Ishikawa (cell line): ENCODE data around the gene NSD2.

ENCODE experiments used
- CEBPB ChIP-seq: IDR thresholded peaks from 2 replicates; pipeline ENCODE4 v1.6.1; 2012
- CREB1 ChIP-seq: IDR thresholded peaks from 2 replicates; pipeline ENCODE4 v1.6.1; 2012; ENCODE audit warnings: low read depth
- EGR1 ChIP-seq: IDR thresholded peaks from 2 replicates; pipeline ENCODE4 v1.6.1; 2012
- EP300 ChIP-seq: IDR thresholded peaks from 2 replicates; pipeline ENCODE4 v1.6.1; 2012; ENCODE audit warnings: borderline replicate concordance
- FOXM1 ChIP-seq: IDR thresholded peaks from 2 replicates; pipeline ENCODE4 v1.6.1; 2012; ENCODE audit warnings: low read depth, borderline replicate concordance
- MAX ChIP-seq: IDR thresholded peaks from 2 replicates; pipeline ENCODE4 v1.6.1; 2012
- NFIC ChIP-seq: IDR thresholded peaks from 2 replicates; pipeline ENCODE4 v1.6.1; 2012
- RAD21 ChIP-seq: IDR thresholded peaks from 2 replicates; pipeline ENCODE4 v1.6.1; 2012; ENCODE audit warnings: low read depth
- TAF1 ChIP-seq: IDR thresholded peaks from 2 replicates; pipeline ENCODE4 v1.6.1; 2012; ENCODE audit warnings: low read depth, mild to moderate bottlenecking
- TCF12 ChIP-seq: IDR thresholded peaks from 2 replicates; pipeline ENCODE4 v1.6.1; 2012; ENCODE audit warnings: low read depth
- TEAD4 ChIP-seq: IDR thresholded peaks from 2 replicates; pipeline ENCODE4 v1.6.1; 2012
- USF1 ChIP-seq: IDR thresholded peaks from 2 replicates; pipeline ENCODE4 v1.6.1; 2012
- YY1 ChIP-seq: IDR thresholded peaks from 2 replicates; pipeline ENCODE4 v1.6.1; 2012; ENCODE audit warnings: low read depth
- ZBTB7A ChIP-seq: IDR thresholded peaks from 2 replicates; pipeline ENCODE4 v1.6.1; 2012; ENCODE audit warnings: low read depth
- TF ChIP-seq, protein P1 (sequence below): IDR thresholded peaks from 2 replicates; pipeline ENCODE4 v1.6.1; 2012; ENCODE audit warnings: low read depth, mild to moderate bottlenecking

Gene NSD2

DNA sequence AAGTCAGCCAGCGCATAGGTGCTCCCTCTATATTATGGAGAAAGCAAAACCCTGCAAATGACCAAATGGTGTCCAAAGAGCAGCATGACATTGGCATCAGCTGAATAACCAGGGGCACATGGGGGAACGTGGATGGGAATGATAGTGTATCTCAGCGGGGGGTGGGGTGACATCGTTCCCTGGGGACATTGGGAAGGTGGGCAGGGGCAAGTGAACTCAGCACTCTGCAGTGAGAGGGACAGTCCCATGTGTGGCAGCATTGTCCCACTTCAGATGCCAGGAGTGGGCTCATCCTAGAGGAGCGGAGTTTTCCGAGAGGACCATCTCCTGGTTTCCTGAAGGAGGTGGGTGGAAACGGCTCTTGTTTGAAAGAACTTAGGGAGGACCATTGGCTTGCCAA is 72.7 kb downstream of the NSD2 start:
- TF ChIP-seq, protein P1, sequence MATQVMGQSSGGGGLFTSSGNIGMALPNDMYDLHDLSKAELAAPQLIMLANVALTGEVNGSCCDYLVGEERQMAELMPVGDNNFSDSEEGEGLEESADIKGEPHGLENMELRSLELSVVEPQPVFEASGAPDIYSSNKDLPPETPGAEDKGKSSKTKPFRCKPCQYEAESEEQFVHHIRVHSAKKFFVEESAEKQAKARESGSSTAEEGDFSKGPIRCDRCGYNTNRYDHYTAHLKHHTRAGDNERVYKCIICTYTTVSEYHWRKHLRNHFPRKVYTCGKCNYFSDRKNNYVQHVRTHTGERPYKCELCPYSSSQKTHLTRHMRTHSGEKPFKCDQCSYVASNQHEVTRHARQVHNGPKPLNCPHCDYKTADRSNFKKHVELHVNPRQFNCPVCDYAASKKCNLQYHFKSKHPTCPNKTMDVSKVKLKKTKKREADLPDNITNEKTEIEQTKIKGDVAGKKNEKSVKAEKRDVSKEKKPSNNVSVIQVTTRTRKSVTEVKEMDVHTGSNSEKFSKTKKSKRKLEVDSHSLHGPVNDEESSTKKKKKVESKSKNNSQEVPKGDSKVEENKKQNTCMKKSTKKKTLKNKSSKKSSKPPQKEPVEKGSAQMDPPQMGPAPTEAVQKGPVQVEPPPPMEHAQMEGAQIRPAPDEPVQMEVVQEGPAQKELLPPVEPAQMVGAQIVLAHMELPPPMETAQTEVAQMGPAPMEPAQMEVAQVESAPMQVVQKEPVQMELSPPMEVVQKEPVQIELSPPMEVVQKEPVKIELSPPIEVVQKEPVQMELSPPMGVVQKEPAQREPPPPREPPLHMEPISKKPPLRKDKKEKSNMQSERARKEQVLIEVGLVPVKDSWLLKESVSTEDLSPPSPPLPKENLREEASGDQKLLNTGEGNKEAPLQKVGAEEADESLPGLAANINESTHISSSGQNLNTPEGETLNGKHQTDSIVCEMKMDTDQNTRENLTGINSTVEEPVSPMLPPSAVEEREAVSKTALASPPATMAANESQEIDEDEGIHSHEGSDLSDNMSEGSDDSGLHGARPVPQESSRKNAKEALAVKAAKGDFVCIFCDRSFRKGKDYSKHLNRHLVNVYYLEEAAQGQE: no peak
- TF ChIP-seq ZBTB7A (no peak), TEAD4 (no peak), EP300 (no peak)

- TF ChIP-seq USF1: no peak
- TF ChIP-seq, protein P1: no peak
- TF ChIP-seq YY1: no peak
- TF ChIP-seq TCF12: no peak
- no peak for TF ChIP-seq EGR1
- TF ChIP-seq ZBTB7A: no peak
- TF ChIP-seq NFIC: no peak
- no peak for TF ChIP-seq TAF1
- TF ChIP-seq FOXM1: no peak
- TF ChIP-seq CEBPB: no peak
- no peak for TF ChIP-seq MAX
- TF ChIP-seq TEAD4: no peak
- no peak for TF ChIP-seq CREB1
- TF ChIP-seq EP300: no peak
These were observed 74.1 kb downstream of the NSD2 start for GRCh38 chr4:1945124-1945895.

GRCh38 chr4:1945912-1946311 is 74.7 kb downstream of the NSD2 start:
- TF ChIP-seq CEBPB: no peak
- TF ChIP-seq, protein P1: no peak
- no peak for TF ChIP-seq EGR1
- no peak for TF ChIP-seq CREB1
- TF ChIP-seq RAD21: no peak
- no peak for TF ChIP-seq MAX
- no peak for TF ChIP-seq EP300
- TF ChIP-seq TCF12: no peak
- TF ChIP-seq FOXM1: no peak
- TF ChIP-seq YY1: no peak

DNA sequence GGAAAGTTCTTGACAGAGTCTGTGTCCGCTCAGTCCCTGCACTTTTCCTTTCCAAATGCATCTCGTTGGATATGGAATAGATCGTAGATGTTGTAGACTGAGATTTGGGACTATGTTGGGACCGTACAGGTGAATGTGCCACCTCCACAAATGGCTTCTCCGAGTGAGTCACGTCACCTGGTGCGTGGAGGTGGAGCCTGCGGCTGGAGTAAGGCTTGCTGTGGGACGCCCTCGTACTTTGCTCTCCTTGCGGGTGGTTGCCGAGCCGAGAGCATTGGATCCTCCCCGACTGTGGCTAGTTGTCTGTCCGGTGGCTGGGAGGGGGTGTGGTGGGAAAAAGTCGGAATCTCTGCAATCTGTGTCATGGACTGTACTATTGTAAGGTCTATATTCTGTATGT is 77.0 kb downstream of the NSD2 start:
- no peak for TF ChIP-seq ZBTB7A
- TF ChIP-seq TEAD4: no peak
- no peak for TF ChIP-seq CREB1
- no peak for TF ChIP-seq RAD21
- TF ChIP-seq MAX: no peak
- no peak for TF ChIP-seq TCF12
- no peak for TF ChIP-seq NFIC
- no peak for TF ChIP-seq CEBPB
- TF ChIP-seq FOXM1: no peak

GRCh38 chr4:1948892-1949436 is 77.8 kb downstream of the NSD2 start:
- TF ChIP-seq, protein P1: no peak
- TF ChIP-seq FOXM1 (no peak), USF1 (no peak), CREB1 (no peak), EGR1 (no peak), TEAD4 (no peak), EP300 (no peak), TAF1 (no peak), MAX (no peak), YY1 (no peak), ZBTB7A (no peak), RAD21 (no peak), TCF12 (no peak), NFIC (no peak), CEBPB (no peak)
